ENCODE data around the gene LNX1. TPM values are rescaled to one million over a fixed set of nuclear protein-coding genes. Genes with fewer than 3 reads are reported as not detected.

The LNX1 gene
- total and polyA plus RNA-seq, 2 of the 8 experiments (the other 6 are each of a cell fraction or from before 2014, with no cell fraction given): 2.7 to 3.8 TPM

GRCh38 chr4:53589511-53589910 lies 1.8 kb downstream of the LNX1 start:
- FAIRE-seq: no peak
- TF ChIP-seq NRF1 (IDR thresholded peaks at IDR 0.05; ENCODE audit: low read depth, low read length) (no peak), RBBP5 (IDR thresholded peaks at IDR 0.05; ENCODE audit: borderline replicate concordance, low read depth, low read length) (no peak), ZNF274 (IDR thresholded peaks at IDR 0.05; ENCODE audit: borderline replicate concordance, extremely low read depth, low read length) (no peak), TCF12 (IDR thresholded peaks at IDR 0.05; ENCODE audit: low read depth, low read length) (no peak), CREB1 (IDR thresholded peaks at IDR 0.05) (no peak), CBX8 (IDR thresholded peaks at IDR 0.05; ENCODE audit: borderline replicate concordance, low read depth, low read length) (no peak), RAD21 (IDR thresholded peaks at IDR 0.05 in 1 of 2, conservative IDR thresholded peaks at IDR 0.05 in 1 of 2; ENCODE audit: low read depth in 2 of 2, low read length in 2 of 2) (no peak), RXRA (IDR thresholded peaks at IDR 0.05; ENCODE audit: insufficient read depth, low read depth, low read length) (no peak), EGR1 (IDR thresholded peaks at IDR 0.05; ENCODE audit: borderline replicate concordance, low read depth, low read length) (no peak), FOSL1 (IDR thresholded peaks at IDR 0.05; ENCODE audit: insufficient read depth, low read depth, low read length) (no peak), YY1 (IDR thresholded peaks at IDR 0.05; ENCODE audit: low read depth, low read length) (no peak), RFX5 (IDR thresholded peaks at IDR 0.05; ENCODE audit: borderline replicate concordance, low read depth, low read length) (no peak), ATF2 (IDR thresholded peaks at IDR 0.05; ENCODE audit: low read length) (no peak)

More at GRCh38 chr4:53589511-53589910, 1.8 kb downstream of the LNX1 start:
- Histone ChIP-seq H3K27ac (ENCODE audit: low read depth, low read length) (no peak overlapping the region), H4K5ac (ENCODE audit: insufficient read length, low read depth, low read length) (no peak overlapping the region), H3K36me3 (ENCODE audit: control insufficient read depth in 2 of 4, insufficient read depth in 4 of 4, low read length in 3 of 4) (no peaks in the 10 kb centered on the region), H3K23me2 (ENCODE audit: low read depth, low read length) (peaks cover 7% of the 10 kb centered on the region; the same call in 1 of the 2 replicates), H3K79me1 (ENCODE audit: low read depth, low read length) (no peaks in the 10 kb centered on the region), H4K8ac (ENCODE audit: extremely low read depth, insufficient read depth, low read length) (no peak overlapping the region), H3K4me1 (replicated peaks in 1 of 4; ENCODE audit: control insufficient read depth in 3 of 4, insufficient read depth in 4 of 4, low read length in 3 of 4) (peaks cover 5 to 15% (median 8%) of the 10 kb centered on the region in 4 experiments), H3K9ac (replicated peaks in 1 of 4; ENCODE audit: extremely low read depth in 1 of 4, low read depth in 3 of 4, low read length in 3 of 4) (no peak overlapping the region), H2BK20ac (ENCODE audit: low read length) (no peak overlapping the region), H2AFZ (ENCODE audit: low read length) (no peak overlapping the region), H2BK12ac (ENCODE audit: low read depth, low read length) (no peak overlapping the region), H2BK5ac (ENCODE audit: low read depth, low read length) (no peak overlapping the region), H3K79me2 (ENCODE audit: control insufficient read depth in 1 of 2, insufficient read depth in 2 of 2, low read length in 2 of 2) (no peaks in the 10 kb centered on the region), H3K4me2 (ENCODE audit: insufficient read depth in 1 of 2, low read depth in 2 of 2, low read length in 2 of 2) (no peak overlapping the region), H3K18ac (ENCODE audit: extremely low read depth, low read length) (no peak overlapping the region), H3K27me3 (replicated peaks in 1 of 4; ENCODE audit: control insufficient read depth in 3 of 4, extremely low read depth in 1 of 4, insufficient read depth in 3 of 4, low read length in 3 of 4) (no peaks in the 10 kb centered on the region), H3K23ac (ENCODE audit: insufficient read length) (no peak overlapping the region), H3K4ac (replicated peaks; ENCODE audit: insufficient read length, low read depth, low read length) (no peak overlapping the region), H2BK120ac (replicated peaks; ENCODE audit: low read depth, low read length) (no peak overlapping the region), H2BK15ac (ENCODE audit: low read length) (no peak overlapping the region), H2AK5ac (ENCODE audit: low read depth, low read length) (no peak overlapping the region), H4K91ac (replicated peaks; ENCODE audit: insufficient read length, low read length) (no peak overlapping the region), H3K9me3 (ENCODE audit: insufficient read depth in 2 of 2, low read depth in 1 of 2, low read length in 1 of 2) (no peaks in the 10 kb centered on the region), H4K20me1 (replicated peaks in 1 of 2; ENCODE audit: control insufficient read depth in 1 of 2, insufficient read depth in 2 of 2, low read length in 2 of 2) (no peaks in the 10 kb centered on the region), H3K14ac (ENCODE audit: insufficient read length) (no peak overlapping the region), H3K4me3 (ENCODE audit: extremely low read depth in 1 of 4, insufficient read depth in 2 of 4, low read depth in 3 of 4, low read length in 4 of 4) (no peak overlapping the region), H3K56ac (replicated peaks; ENCODE audit: insufficient read length, low read depth, low read length) (no peak overlapping the region)
- WGBS, 2 experiments (ENCODE audit: extremely low coverage in 1 of 2, insufficient coverage in 1 of 2, insufficient read length in 1 of 2, insufficient replicate concordance in 2 of 2, low coverage in 1 of 2, low lambda C conversion rate in 2 of 2, missing lambda C conversion rate in 1 of 2): 88% methylated on average over 2 of the region's 2 CpGs; no CpG with 5 or more reads in 1 of the 2 experiments
- no peak for DNase-seq (ENCODE audit: low read depth in 1 of 2, low spot score in 2 of 2)
- ChIA-PET CTCF (ENCODE audit: partially characterized antibody) (interaction anchor here (0.9 to 2.0 kb wide), 2 partner anchors 98 to 113 kb away, joined by 4 to 6 read pairs; no protein-coding TSS in a partner anchor), POLR2A (ENCODE audit: partially characterized antibody) (interaction anchor here (0.6 kb wide), 1 partner anchor 50 kb away, joined by 4 read pairs; no protein-coding TSS in a partner anchor)

Data from H1 (cell line).